Measurements from ENCODE around the gene RAD51D. TPM values are rescaled to one million over a fixed set of nuclear protein-coding genes. Genes with fewer than 3 reads are reported as not detected.

The RAD51D gene
- 9.1 and 10.9 TPM in 2 replicates for total RNA-seq

GRCh38 chr17:35119370-35120165 is at the start of gene RAD51D:
Gene RAD51D, minus strand, starts transcription at chr17:35119860. Its CDS starts 247 bp downstream, at chr17:35119613.

GRCh38 chr17:35147375-35147905 is 27.8 kb upstream of the RAD51D start, which contains the start of gene UNC45B:
Gene UNC45B, plus strand, starts transcription at chr17:35147817. Its CDS starts 447 bp downstream, at chr17:35148264.

GRCh38 chr17:35141681-35142466 is 22.2 kb upstream of the RAD51D start, which contains the start of gene NLE1:
Gene NLE1, minus strand, starts transcription at chr17:35142303. Its CDS starts 28 bp downstream, at chr17:35142275.

GRCh38 chr17:35121315-35121714 is 1.7 kb upstream of the RAD51D start, which contains the start of gene FNDC8:
Gene FNDC8, plus strand, starts transcription at chr17:35121615. Its CDS starts 79 bp downstream, at chr17:35121694.

GRCh38 chr17:35063514-35064223 is 56.0 kb downstream of the RAD51D start, which contains the start of gene RFFL:
Gene RFFL, minus strand, starts transcription at chr17:35063707. Its CDS starts 37,154 bp downstream, at chr17:35026553.

Other genes with a start within 250 kb of the RAD51D start
- gene CCT6B, start 158.4 kb downstream of the RAD51D start, total RNA-seq = 0.33 and 0.38 TPM in 2 replicates
- 4.4 and 4.6 TPM in 2 replicates for gene ZNF830, start 158.3 kb downstream of the RAD51D start, total RNA-seq
- gene LIG3, start 139.3 kb downstream of the RAD51D start, total RNA-seq = 29.2 and 44.0 TPM in 2 replicates
- 21.2 and 29.8 TPM in 2 replicates for gene RFFL, start 56.2 kb downstream of the RAD51D start, total RNA-seq
- not detected in 2 replicates for gene FNDC8, start 1.8 kb upstream of the RAD51D start, total RNA-seq
- gene NLE1, start 22.4 kb upstream of the RAD51D start, total RNA-seq = 18.3 and 32.9 TPM in 2 replicates
- not detected in 2 replicates for gene UNC45B, start 28.0 kb upstream of the RAD51D start, total RNA-seq
- gene SLC35G3, start 74.5 kb upstream of the RAD51D start, total RNA-seq = not detected in 2 replicates
- 17.9 and 24.1 TPM in 2 replicates for gene SLFN5, start 123.2 kb upstream of the RAD51D start, total RNA-seq